CD4-positive, alpha-beta T cell treated with Interleukin-17A for 4 hours (primary cell): ENCODE results near the gene SLC25A45.
A peak's percentile ranks its signal among the peaks of the same experiment; 100 is the strongest.

Experiments
- DNase-seq: peaks from one replicate; pipeline ENCODE4 v3.0.0-alpha.2; 2020; ENCODE audit warnings: mixed read lengths

The SLC25A45 gene

GRCh38 chr11:65403607-65404121 is 21.2 kb upstream of the SLC25A45 start:
- DNase-seq = no peak

- no peak for DNase-seq
These were observed 20.3 kb upstream of the SLC25A45 start for GRCh38 chr11:65402790-65403189.

- DNase-seq = no peak
These were observed 19.4 kb upstream of the SLC25A45 start for GRCh38 chr11:65401803-65402248.

- no peak for DNase-seq
These were observed 18.8 kb upstream of the SLC25A45 start for GRCh38 chr11:65401073-65401802.

DNA sequence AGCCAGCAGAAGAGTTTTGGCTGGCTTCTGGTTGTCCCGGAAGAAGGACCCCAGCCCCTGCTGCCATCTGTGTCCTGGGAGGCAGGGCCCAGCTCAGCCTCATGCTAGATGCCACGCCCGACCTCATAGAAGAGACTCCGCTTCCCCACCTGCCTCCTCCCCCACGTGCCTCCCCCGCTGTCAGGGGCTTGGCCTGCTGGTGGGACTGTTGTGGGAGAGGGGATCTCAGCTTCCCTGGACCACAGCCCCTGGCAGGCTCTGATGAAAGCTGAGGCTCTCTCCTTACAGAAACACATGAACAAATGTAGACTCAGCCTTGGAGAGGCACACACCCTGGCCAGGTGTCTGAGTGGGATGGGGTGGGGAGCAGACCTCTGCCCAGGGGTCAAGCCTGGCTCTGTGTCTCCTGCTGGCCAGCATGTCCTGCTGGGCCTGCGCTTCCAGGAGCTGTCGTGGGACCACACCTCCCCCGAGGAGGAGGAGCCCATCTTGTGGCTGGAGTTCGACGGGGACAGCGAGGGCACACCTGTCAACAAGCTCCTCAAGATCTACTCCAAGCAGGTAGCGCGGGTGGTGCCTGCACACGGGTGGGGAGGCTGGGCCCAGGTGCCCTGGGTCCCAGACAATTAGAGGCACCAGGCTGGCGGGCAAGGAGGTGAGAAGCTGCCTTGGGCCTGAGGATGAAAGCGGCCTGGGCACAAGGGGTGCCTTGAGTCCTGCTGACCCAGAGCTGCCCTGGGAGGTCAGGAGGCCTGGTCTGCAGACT is 18.0 kb upstream of the SLC25A45 start:
- DNase-seq = no peak

DNA sequence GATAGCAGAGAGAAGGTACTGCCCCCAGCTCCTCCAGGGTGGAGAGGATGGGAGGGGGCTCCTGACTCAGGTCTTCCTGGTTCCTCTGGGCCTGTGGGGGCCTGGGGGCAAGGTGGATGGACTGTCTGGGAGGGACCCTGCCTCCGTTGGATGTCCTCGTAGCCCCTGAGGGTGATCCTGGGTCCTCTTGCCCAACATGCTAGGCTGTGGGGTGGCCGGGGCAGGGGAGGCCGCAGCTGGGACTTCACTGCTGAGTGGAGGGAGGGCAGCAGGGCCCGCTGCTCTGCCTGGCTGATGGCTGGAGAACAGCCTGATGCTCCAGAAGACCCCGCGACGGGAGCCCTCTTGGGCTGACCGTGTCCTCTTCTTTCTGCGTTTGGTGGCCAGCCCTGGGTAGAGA is 17.4 kb upstream of the SLC25A45 start:
- DNase-seq = no peak

DNA sequence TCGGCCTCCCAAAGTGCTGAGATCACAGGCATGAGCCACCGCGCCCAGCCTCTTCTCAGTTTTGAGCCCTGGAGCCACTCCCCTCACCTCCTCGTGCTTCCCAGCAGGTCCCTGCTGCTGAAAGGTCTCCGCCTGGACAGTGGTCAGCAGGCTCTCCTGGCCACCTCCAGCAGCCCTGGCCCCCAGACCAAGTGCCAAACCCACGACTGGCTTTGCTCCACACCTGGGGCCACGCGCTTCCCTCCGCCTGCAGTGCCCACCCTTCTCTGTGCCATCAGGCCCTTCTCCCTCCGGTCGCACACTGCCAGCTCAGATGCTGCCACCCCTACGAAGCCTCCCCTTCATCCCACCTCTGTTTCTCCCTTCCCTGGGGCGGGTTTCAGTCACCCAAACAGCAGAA is 16.8 kb upstream of the SLC25A45 start:
- no peak for DNase-seq

GRCh38 chr11:65398362-65398910 is 16.0 kb upstream of the SLC25A45 start:
- no peak for DNase-seq

GRCh38 chr11:65396769-65397745 is 14.6 kb upstream of the SLC25A45 start:
- DNase-seq = no peak

DNA sequence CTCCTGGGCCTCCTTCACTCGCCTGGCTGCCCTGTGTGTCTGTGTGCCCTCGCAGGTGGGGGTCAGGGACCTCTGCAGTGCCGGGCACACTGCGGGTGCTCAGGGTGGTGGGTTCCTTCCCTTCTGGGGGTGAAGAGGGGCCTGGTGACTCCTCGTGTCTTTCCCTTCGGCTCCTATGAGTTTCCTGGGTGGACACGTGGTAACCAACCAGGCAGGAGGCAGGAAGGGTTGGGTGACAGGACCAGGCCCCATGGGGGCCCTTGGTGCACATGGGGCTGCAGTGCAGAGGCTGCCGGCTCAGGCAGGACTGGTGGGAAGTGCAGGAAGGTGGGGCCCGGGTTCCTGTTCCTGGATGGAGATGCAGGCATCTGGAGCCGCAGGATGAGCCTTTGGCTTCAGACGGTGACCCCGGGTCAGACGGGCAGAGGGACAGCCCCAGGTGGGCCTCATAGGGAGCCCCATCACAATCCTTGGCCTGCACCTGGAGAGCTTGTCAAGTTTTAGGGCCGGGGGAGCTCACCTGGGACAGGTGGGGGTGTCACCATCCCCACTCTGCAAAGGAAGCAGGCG is 13.6 kb upstream of the SLC25A45 start:
- DNase-seq = no peak

GRCh38 chr11:65394125-65394536 is 11.7 kb upstream of the SLC25A45 start:
- DNase-seq = no peak

- no peak for DNase-seq
These were observed 11.2 kb upstream of the SLC25A45 start for GRCh38 chr11:65393513-65394079.

GRCh38 chr11:65392899-65393298 is 10.5 kb upstream of the SLC25A45 start:
- no peak for DNase-seq

- no peak for DNase-seq
These were observed 9.9 kb upstream of the SLC25A45 start for GRCh38 chr11:65392186-65392829.

DNA sequence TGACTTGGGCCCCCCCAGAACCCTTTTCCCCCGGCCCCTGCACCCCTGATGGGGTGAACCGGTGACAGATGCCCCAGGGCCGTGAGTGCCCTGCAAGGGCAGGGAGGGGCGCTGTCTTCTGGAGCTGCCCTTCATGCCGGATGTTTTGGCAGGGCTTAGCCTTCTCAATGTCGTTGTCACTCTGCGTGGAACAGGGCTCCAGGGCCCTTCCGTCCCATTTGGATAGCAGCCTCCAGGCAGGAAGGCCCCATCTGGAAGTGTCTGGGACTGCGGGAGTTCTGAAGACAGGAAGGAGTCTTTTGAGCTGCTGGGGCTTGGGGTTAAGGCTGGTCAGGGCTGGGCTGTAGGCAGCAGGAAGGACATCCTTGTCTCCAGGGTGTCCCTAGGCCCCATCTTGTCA is 8.6 kb upstream of the SLC25A45 start:
- DNase-seq = no peak

- DNase-seq = no peak
These were observed 7.9 kb upstream of the SLC25A45 start for GRCh38 chr11:65390099-65390941.

- no peak for DNase-seq
These were observed 7.0 kb upstream of the SLC25A45 start for GRCh38 chr11:65389294-65389980.

DNA sequence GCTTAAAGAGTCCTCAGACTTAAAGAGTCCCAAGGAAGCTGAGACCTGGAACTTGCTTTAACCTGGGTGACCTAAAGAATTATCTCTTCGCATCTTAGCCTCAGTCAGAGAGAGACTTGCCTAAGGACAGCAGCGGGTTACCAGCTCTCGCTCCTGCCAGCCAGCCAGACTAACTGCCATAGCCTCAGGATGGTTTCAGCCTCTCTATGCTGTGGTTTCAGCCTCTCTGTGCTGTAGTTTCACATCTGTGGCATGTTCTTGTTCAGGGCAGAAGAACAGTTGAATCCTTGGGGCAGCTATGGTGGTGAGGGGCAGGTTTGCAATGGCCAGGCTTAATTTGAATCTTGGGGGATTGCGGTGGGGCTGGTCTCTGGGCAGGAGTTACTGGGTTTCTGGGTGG is 6.3 kb upstream of the SLC25A45 start:
- DNase-seq = no peak

DNA sequence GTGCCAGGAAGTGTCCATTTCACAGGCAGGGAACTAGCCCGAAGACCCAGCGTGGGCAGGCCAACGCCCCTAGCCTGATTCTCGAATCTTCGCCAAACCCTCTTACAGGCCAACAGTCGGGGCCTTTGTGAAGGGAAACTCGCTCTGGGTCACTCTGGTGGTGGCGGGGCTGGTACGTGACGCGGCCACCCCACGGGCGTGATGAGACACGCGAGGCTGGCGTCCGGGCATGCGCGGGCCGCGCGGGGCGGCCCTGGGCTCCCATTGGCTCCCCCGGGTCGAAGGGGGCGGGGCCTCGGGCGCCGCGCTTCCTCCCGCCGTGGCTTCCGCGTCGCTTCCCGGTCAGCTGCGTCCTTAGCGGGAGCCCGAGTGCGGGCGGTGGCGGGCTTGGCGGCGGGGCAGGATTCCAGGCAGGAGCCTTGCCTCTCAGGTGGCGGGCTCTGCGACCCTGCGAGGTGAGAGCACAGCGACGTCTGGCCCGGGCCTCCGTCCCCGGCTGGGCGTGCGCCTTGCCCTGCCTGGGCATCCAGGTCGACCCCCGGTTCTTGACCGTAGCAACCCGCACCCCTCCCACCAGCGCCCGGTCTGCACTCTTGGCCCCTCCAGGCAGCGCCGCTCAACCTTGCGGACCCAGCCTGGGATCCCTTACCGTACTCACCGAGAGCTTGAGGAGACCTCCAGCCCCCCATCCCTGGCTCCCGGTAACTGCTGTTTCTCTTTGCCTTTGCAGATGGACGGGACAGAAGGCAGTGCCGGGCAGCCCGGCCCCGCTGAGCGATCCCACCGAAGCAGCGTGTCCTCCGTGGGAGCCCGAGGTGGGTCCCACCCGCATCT is 4.1 kb upstream of the SLC25A45 start, which contains the start of gene FRMD8:
Gene FRMD8, plus strand, starts transcription at position 331 of the 834 bp plus-strand sequence. Its CDS starts 400 bp downstream, at position 731.
- DNase-seq = peak; percentile 96
